K562 (cell line): Measurements from ENCODE around the gene CEMP1. TPM values are rescaled to one million over a fixed set of nuclear protein-coding genes. Genes with fewer than 3 reads are reported as not detected.
"Not testable (repeated sequence)": the region's sequence is repeated elsewhere in the genome, so short reads cannot be mapped to it uniquely, and the experiment has no call there.

Source experiments
- ATAC-seq: fragments of 200-7000 bp; cut with Tn5 transposase; 3 replicates; pipeline ENCODE4 v1.9.1; 2020; ENCODE audit warnings: moderate library complexity
- BruUV-seq: library from RNA; stranded (reverse); fragments of 400-500 nt; replicated peaks from 2 replicates; lab custom pipeline; 2021; lab: Mats Ljungman, UMichigan
- CTCF ChIA-PET: fragments of 300-600 bp; formaldehyde crosslinking; extraction: SDS; loops from one replicate; lab custom pipeline; 2021; ENCODE audit warnings: low intra/inter-chr PET ratio; lab: Yijun Ruan, JAX
- POLR2A ChIA-PET: fragments of 300-600, 350-650 bp; sonication (Branson Sonifier 250); formaldehyde crosslinking; extraction: SDS; loops from one replicate; lab custom pipeline; 2021; ENCODE audit warnings: antibody characterized with exemption, inconsistent platforms; lab: Yijun Ruan, JAX
- DNase-seq, 4 experiments: peaks; one replicate each; pipeline versions ENCODE4 v3.0.0 to v3.0.0-alpha.2; 2011 to 2018; ENCODE audit warnings: low spot score in 3 of 4, mixed read lengths in 3 of 4; ENCODE audit errors: extremely low read depth in 1 of 4
- FAIRE-seq: peaks from 2 replicates; lab custom pipeline; 2011; peaks lifted over from hg19 to GRCh38; lab: Jason Lieb, UNC
- H2AFZ ChIP-seq: 2 replicates; pipeline ENCODE4 v1.6.0; 2011; ENCODE audit warnings: low read depth, low read length, control low read depth, inconsistent platforms
- H3K27ac ChIP-seq: fragments of 200-600 bp; 3 replicates; pipeline ENCODE4 v1.8.0; 2011; ENCODE audit warnings: low read depth, mild to moderate bottlenecking, control low read depth, inconsistent platforms, low read length, moderate library complexity, mixed read lengths; ENCODE audit errors: extremely low read depth
- H3K27me3 ChIP-seq, 2 experiments: fragments of 300-600 bp in 1 of 2; 2 replicates in 1 of 2; 3 replicates in 1 of 2; pipeline versions ENCODE4 v1.6.0 to v1.8.0; 2011; ENCODE audit warnings: inconsistent platforms in 2 of 2, low read length in 2 of 2, mild to moderate bottlenecking in 1 of 2, mixed read lengths in 1 of 2, moderate library complexity in 1 of 2; ENCODE audit not compliant: control insufficient read depth in 2 of 2, insufficient read depth in 2 of 2
- H3K36me3 ChIP-seq: fragments of 300-600 bp; 3 replicates; pipeline ENCODE4 v1.8.0; 2011; ENCODE audit warnings: mild to moderate bottlenecking, low read length, inconsistent platforms; ENCODE audit not compliant: control insufficient read depth, insufficient read depth
- H3K4me1 ChIP-seq, 2 experiments: fragments of 200-600 bp in 1 of 2; replicated peaks in 1 of 2; 2 replicates in 1 of 2; 3 replicates in 1 of 2; pipeline versions ENCODE4 v1.5.1 to v1.8.0; 2011; ENCODE audit warnings: inconsistent platforms in 2 of 2, low read length in 2 of 2, mild to moderate bottlenecking in 1 of 2, mixed read lengths in 1 of 2, moderate library complexity in 1 of 2; ENCODE audit not compliant: control insufficient read depth in 2 of 2, insufficient read depth in 2 of 2
- H3K4me2 ChIP-seq: 2 replicates; pipeline ENCODE4 v1.6.1; 2011; ENCODE audit warnings: low read length, control low read depth, inconsistent platforms, mixed read lengths; ENCODE audit not compliant: insufficient read depth
- H3K4me3 ChIP-seq: fragments of 200-600 bp; sonication (generic), shearing (Covaris generic); 2 replicates; pipeline ENCODE4 v1.5.1; 2016; ENCODE audit warnings: control low read depth, inconsistent platforms
- H3K79me2 ChIP-seq: fragments of 200-600 bp; 3 replicates; pipeline ENCODE4 v1.8.0; 2011; ENCODE audit warnings: low read length, inconsistent platforms; ENCODE audit not compliant: control insufficient read depth, insufficient read depth
- H3K9ac ChIP-seq, 2 experiments: 2 replicates each; pipeline versions ENCODE4 v1.6.0 to v1.6.1; 2011; ENCODE audit warnings: low read depth in 2 of 2, low read length in 2 of 2, control low read depth in 1 of 2, inconsistent platforms in 1 of 2, mild to moderate bottlenecking in 1 of 2, mixed read lengths in 1 of 2; ENCODE audit not compliant: insufficient read depth in 1 of 2
- H3K9me1 ChIP-seq: one replicate; pipeline ENCODE4 v1.6.0; 2011; ENCODE audit warnings: inconsistent platforms, mild to moderate bottlenecking, low read length, moderate library complexity; ENCODE audit not compliant: control insufficient read depth, insufficient read depth
- H3K9me3 ChIP-seq: replicated peaks from 2 replicates; pipeline ENCODE4 v1.5.1; 2011; ENCODE audit warnings: low read depth, low read length, inconsistent platforms; ENCODE audit not compliant: control insufficient read depth, insufficient read depth
- H4K20me1 ChIP-seq: replicated peaks from 2 replicates; pipeline ENCODE4 v1.6.1; 2011; ENCODE audit warnings: low read length, inconsistent platforms, mixed read lengths; ENCODE audit not compliant: control insufficient read depth, insufficient read depth
- CREM ChIP-seq: IDR thresholded peaks from 2 replicates; pipeline ENCODE4 v1.6.1; 2014; ENCODE audit warnings: antibody characterized with exemption, low read depth
- CTCF ChIP-seq, 3 experiments: IDR thresholded peaks in 2 of 3; conservative IDR thresholded peaks in 1 of 3; 2 replicates each; pipeline ENCODE4 v1.5.1; 2011 to 2012; ENCODE audit warnings: low read length in 3 of 3, mild to moderate bottlenecking in 3 of 3, control low read depth in 2 of 3, improper control_type of control experiment in 1 of 3, inconsistent platforms in 1 of 3, low read depth in 1 of 3, mixed read lengths in 1 of 3, moderate library complexity in 1 of 3; ENCODE audit not compliant: insufficient read depth in 2 of 3
- ZNF316 ChIP-seq: fragments of 450-650 bp; IDR thresholded peaks from 2 replicates; pipeline ENCODE4 v1.6.1; 2016
- WGBS: fragments of 100-300 bp; shearing (Covaris generic); methylation state at CpG from one replicate; pipeline ENCODE4 v1.1.6; 2016; ENCODE audit warnings: low coverage, mixed read lengths; ENCODE audit not compliant: insufficient coverage; ENCODE audit errors: missing lambda C conversion rate; 5-methylcytosine and 5-hydroxymethylcytosine counted together
- in situ Hi-C: fragments of 300-500 bp; cut with MboI; formaldehyde crosslinking; loops from 4 replicates; pipeline ENCODE4 v1.15.0; 2018; ENCODE audit warnings: inconsistent platforms, mixed read lengths
- intact Hi-C: fragments of 100-400 bp; cut with micrococcal nuclease; formaldehyde crosslinking; loops from 2 replicates; pipeline ENCODE4 v1.14.2; 2022
- polyA plus RNA-seq, 8 experiments: library from polyadenylated mRNA; depleted of rRNA in 4 of 8; stranded (reverse) in 5 of 8; unstranded in 3 of 8; fragments of >200 nt; fragmentation: Nextera tagmentation in 2 of 8; fragmentation: Illumina TruSeq in 1 of 8; extraction: Ambion mirVana in 2 of 8; extraction: Trizol in 1 of 8; gene quantifications; 2 replicates each; pipeline versions ENCODE4 v1.2.1 to v1.2.3, GENCODE V29; 2011 to 2014; ENCODE audit warnings: inconsistent platforms in 1 of 8, missing spikeins in 1 of 8
- total RNA-seq, 7 experiments: library from RNA; depleted of rRNA in 6 of 7; stranded (reverse); fragments of >200 nt in 6 of 7; fragmentation: Illumina TruSeq in 2 of 7; extraction: Trizol in 2 of 7; gene quantifications; 2 replicates each; pipeline versions ENCODE4 v1.2.1 to v1.2.3, GENCODE V29; 2011 to 2021; ENCODE audit warnings: low replicate concordance in 1 of 7

The CEMP1 gene
- total and polyA plus RNA-seq, 9 of the 15 experiments (the other 6 are each of a cell fraction or from before 2014, with no cell fraction given), result 0.05 to 0.45 TPM; not detected in 7

- Histone ChIP-seq H3K36me3 (peaks cover 16% of the 10 kb centered on the region; the same call in 2 of the 3 replicates), H3K79me2 (peaks cover 40% of the 10 kb centered on the region), H3K4me1 (peaks cover 12 to 25% of the 10 kb centered on the region in 2 experiments; a peak in 4 of 5 replicates)
- H3K9ac ChIP-seq, H3K9me1 ChIP-seq, H2AFZ ChIP-seq, H3K27ac ChIP-seq, H3K27me3 ChIP-seq, POLR2A ChIA-PET, intact Hi-C loops, BruUV-seq, H3K9me3 ChIP-seq, CTCF ChIA-PET, H3K4me2 ChIP-seq, H3K4me3 ChIP-seq, H4K20me1 ChIP-seq: not testable (repeated sequence)
- 0 out of 2 replicates have a peak, but pooled peaks have one; percentile 34 for TF ChIP-seq CREM
- TF ChIP-seq CTCF (IDR thresholded peaks at IDR 0.05 in 2 of 3, conservative IDR thresholded peaks at IDR 0.05 in 1 of 3; ENCODE audit: insufficient read depth in 2 of 3, low read depth in 1 of 3, low read length in 3 of 3), result peak; percentile 22 to 44 (median 26); a peak in 2 of 6 replicates
- TF ChIP-seq ZNF316, result 0 out of 2 replicates have a peak, but pooled peaks have one; percentile 10
- FAIRE-seq (peak; percentile 90), DNase-seq (peak in 1 of 4 experiments; percentile 42), ATAC-seq (peak; percentile 19; the same call in 1 of the 3 replicates)
- 81% methylated on average over 12 of the region's 14 CpGs for WGBS
- in situ Hi-C loops, result loop anchor here (5.0 kb wide), 1 partner anchor 117 kb away; no protein-coding TSS in a partner anchor
These were observed 8.7 kb upstream of the CEMP1 start for GRCh38 chr16:2539845-2540458.
